ENCODE results near the gene HIVEP3.

- TF ChIP-seq CTCF (IDR thresholded peaks at IDR 0.05) (no peak), EZH2 (IDR thresholded peaks at IDR 0.05; ENCODE audit: borderline replicate concordance, insufficient read depth, low read depth, low read length, poor library complexity, severe bottlenecking) (no peak)
Observed at GRCh38 chr1:41649396-41650027, 269.2 kb downstream of the HIVEP3 start.
